ENCODE data around the gene PHLDA1.

DNA sequence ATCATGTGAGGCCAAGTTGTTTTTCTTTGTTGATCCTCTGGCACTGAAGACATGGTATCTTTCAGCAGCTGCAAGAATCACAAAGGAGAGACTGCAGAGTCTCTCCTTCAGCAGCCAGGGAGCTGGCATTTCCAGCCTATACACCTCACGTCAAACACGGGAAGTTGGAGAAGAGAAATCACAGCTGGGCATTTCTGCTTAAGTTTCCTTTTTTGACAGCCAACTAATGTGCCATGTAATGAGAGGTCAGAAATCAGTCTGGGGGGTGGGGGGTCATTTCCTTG lies 28.3 kb downstream of the PHLDA1 start:
- no peak for TF ChIP-seq POLR2A (IDR thresholded peaks at IDR 0.05; ENCODE audit: low read depth, low read length)
- no peak for TF ChIP-seq POLR2AphosphoS5 (IDR thresholded peaks at IDR 0.05; ENCODE audit: low read depth, low read length)
- no peak for TF ChIP-seq TAF1 (IDR thresholded peaks at IDR 0.05; ENCODE audit: borderline replicate concordance, low read depth, low read length)

Data from GM12892 (cell line).